HepG2 (cell line): ENCODE data around the gene PHF23. TPM values are rescaled to one million over a fixed set of nuclear protein-coding genes. Genes with fewer than 3 reads are reported as not detected.

Experiments used
- AKNA ChIP-seq: sonication (generic); formaldehyde crosslinking; IDR thresholded peaks from 2 replicates; pipeline ENCODE4 v1.4.0; 2020; ENCODE audit warnings: missing genetic modification reagents, borderline replicate concordance
- KDM4B ChIP-seq: sonication (generic); formaldehyde crosslinking; IDR thresholded peaks from 2 replicates; pipeline ENCODE4 v1.4.0; 2020; ENCODE audit warnings: missing genetic modification reagents
- KMT2A ChIP-seq: sonication (generic); formaldehyde crosslinking; IDR thresholded peaks from 2 replicates; pipeline ENCODE4 v1.4.0; 2020; ENCODE audit warnings: missing genetic modification reagents
- MNT ChIP-seq: fragments of 450-650 bp; IDR thresholded peaks from 2 replicates; pipeline ENCODE4 v1.6.1; 2016
- MXD3 ChIP-seq: IDR thresholded peaks from 2 replicates; pipeline ENCODE4 v1.6.1; 2016; ENCODE audit warnings: mild to moderate bottlenecking, missing biosample characterization, missing genetic modification reagents
- NCOA5 ChIP-seq: sonication (generic); formaldehyde crosslinking; IDR thresholded peaks from 2 replicates; pipeline ENCODE4 v1.4.0; 2020; ENCODE audit warnings: missing genetic modification reagents
- SMAD9 ChIP-seq: sonication (generic); formaldehyde crosslinking; IDR thresholded peaks from 2 replicates; pipeline ENCODE4 v1.5.1; 2020; ENCODE audit warnings: mild to moderate bottlenecking, missing genetic modification reagents
- SP2 ChIP-seq: sonication (generic); formaldehyde crosslinking; IDR thresholded peaks from 2 replicates; pipeline ENCODE4 v1.5.1; 2020; ENCODE audit warnings: mild to moderate bottlenecking, missing genetic modification reagents
- TBX2 ChIP-seq: sonication (generic); formaldehyde crosslinking; IDR thresholded peaks from 2 replicates; pipeline ENCODE4 v1.5.0; 2020; ENCODE audit warnings: missing genetic modification reagents, mild to moderate bottlenecking, borderline replicate concordance
- ZFX ChIP-seq: sonication (generic); formaldehyde crosslinking; IDR thresholded peaks from 2 replicates; pipeline ENCODE4 v1.4.0; 2020; ENCODE audit warnings: mild to moderate bottlenecking, low read depth, missing genetic modification reagents, moderate library complexity
- ZNF546 ChIP-seq: sonication (generic); formaldehyde crosslinking; conservative IDR thresholded peaks from 2 replicates; pipeline ENCODE4 v1.8.1; 2023; ENCODE audit warnings: mild to moderate bottlenecking, missing genetic modification reagents
- ZNF737 ChIP-seq: sonication (generic); formaldehyde crosslinking; IDR thresholded peaks from 2 replicates; pipeline ENCODE4 v1.5.0; 2020; ENCODE audit warnings: missing genetic modification reagents, mild to moderate bottlenecking, borderline replicate concordance
- polyA plus RNA-seq, 8 experiments: library from polyadenylated mRNA; depleted of rRNA in 3 of 8; stranded (reverse) in 7 of 8; unstranded in 1 of 8; fragments of >200 nt; fragmentation: Illumina TruSeq in 4 of 8; extraction: Trizol in 4 of 8; gene quantifications; 2 replicates each; pipeline versions ENCODE4 v1.2.1 to v1.2.3, GENCODE V29; 2011 to 2016; ENCODE audit warnings: low read depth in 4 of 8, missing spikeins in 1 of 8, mixed read lengths in 1 of 8; ENCODE audit not compliant: insufficient read depth in 1 of 8
- total RNA-seq, 5 experiments: library from RNA; depleted of rRNA; stranded (reverse); fragments of >200 nt; fragmentation: Illumina TruSeq; extraction: Trizol; gene quantifications; 2 replicates each; pipeline ENCODE4 v1.2.3, GENCODE V29; 2016; ENCODE audit warnings: low read depth in 1 of 5
- TF ChIP-seq, protein P1 (sequence below): sonication (generic); formaldehyde crosslinking; IDR thresholded peaks from 2 replicates; pipeline ENCODE4 v1.8.1; 2022; ENCODE audit warnings: low read depth, mild to moderate bottlenecking, missing genetic modification reagents
- TF ChIP-seq, protein P2 (sequence below): sonication (generic); formaldehyde crosslinking; IDR thresholded peaks from 2 replicates; pipeline ENCODE4 v1.5.0; 2020; ENCODE audit warnings: mild to moderate bottlenecking, missing genetic modification reagents

Gene PHF23
- total and polyA plus RNA-seq, 2 of the 13 experiments (the other 11 are each of a cell fraction or from before 2014, with no cell fraction given), result 27.6 to 33.2 TPM

DNA sequence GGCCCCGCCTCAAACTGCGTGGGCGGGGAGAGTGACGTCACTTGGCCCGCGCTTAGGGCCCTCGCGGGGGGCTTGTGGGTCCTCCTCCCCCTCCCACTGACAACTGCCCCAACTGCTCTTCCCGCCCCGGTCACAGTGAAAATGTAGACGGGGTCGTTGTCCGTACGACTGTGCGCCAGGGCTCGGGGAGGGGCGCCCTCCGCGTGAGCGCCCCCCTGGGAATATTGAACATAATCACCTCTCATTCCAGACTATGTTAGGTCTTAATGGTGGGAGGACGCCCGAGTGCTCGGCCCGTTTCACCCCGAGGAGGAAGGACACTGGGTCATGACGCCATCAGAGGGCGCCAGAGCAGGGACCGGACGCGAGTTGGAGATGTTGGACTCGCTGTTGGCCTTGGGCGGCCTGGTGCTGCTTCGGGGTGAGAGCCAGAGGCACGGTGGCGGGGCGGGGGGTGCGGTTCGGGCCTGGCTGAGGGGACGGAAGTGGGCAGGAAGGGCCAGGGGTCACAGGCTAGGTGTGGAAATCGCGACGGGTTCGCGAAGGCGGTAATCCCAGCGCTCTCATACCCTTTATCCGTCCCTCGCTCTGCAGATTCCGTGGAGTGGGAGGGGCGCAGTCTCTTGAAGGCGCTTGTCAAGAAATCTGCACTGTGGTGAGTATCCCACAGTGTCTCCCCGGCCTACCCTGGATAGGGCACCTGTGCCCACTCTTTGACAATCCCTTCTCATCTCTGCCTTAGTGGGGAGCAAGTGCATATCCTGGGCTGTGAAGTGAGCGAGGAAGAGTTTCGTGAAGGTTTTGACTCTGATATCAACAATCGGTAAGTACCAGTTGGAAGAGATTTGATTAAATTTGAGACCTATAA lies 13.2 kb upstream of the PHF23 start, which contains the start of gene ELP5 (continued):
- peak; percentile 48 for TF ChIP-seq MXD3 (CRISPR knock-in tag)
- TF ChIP-seq SP2 (CRISPR knock-in tag), result peak; percentile 48; the same call in 1 of the 2 replicates
- TF ChIP-seq, protein P1, sequence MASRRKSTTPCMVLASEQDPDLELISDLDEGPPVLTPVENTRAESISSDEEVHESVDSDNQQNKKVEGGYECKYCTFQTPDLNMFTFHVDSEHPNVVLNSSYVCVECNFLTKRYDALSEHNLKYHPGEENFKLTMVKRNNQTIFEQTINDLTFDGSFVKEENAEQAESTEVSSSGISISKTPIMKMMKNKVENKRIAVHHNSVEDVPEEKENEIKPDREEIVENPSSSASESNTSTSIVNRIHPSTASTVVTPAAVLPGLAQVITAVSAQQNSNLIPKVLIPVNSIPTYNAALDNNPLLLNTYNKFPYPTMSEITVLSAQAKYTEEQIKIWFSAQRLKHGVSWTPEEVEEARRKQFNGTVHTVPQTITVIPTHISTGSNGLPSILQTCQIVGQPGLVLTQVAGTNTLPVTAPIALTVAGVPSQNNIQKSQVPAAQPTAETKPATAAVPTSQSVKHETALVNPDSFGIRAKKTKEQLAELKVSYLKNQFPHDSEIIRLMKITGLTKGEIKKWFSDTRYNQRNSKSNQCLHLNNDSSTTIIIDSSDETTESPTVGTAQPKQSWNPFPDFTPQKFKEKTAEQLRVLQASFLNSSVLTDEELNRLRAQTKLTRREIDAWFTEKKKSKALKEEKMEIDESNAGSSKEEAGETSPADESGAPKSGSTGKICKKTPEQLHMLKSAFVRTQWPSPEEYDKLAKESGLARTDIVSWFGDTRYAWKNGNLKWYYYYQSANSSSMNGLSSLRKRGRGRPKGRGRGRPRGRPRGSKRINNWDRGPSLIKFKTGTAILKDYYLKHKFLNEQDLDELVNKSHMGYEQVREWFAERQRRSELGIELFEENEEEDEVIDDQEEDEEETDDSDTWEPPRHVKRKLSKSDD, result peak; percentile 89
- peak; percentile 75 for TF ChIP-seq TBX2
- TF ChIP-seq NCOA5 (CRISPR knock-in tag), result no peak
- no peak for TF ChIP-seq MNT
- TF ChIP-seq AKNA (CRISPR knock-in tag), result no peak
- TF ChIP-seq ZNF737 (CRISPR knock-in tag), result no peak
- no peak; the same call in 1 of the 2 replicates for TF ChIP-seq ZNF546 (CRISPR knock-in tag)
- no peak for TF ChIP-seq SMAD9
- TF ChIP-seq KDM4B (CRISPR knock-in tag), result 0 out of 2 replicates have a peak, but pooled peaks have one; percentile 49
- peak; percentile 88 for TF ChIP-seq KMT2A (CRISPR knock-in tag)
- TF ChIP-seq, protein P2, sequence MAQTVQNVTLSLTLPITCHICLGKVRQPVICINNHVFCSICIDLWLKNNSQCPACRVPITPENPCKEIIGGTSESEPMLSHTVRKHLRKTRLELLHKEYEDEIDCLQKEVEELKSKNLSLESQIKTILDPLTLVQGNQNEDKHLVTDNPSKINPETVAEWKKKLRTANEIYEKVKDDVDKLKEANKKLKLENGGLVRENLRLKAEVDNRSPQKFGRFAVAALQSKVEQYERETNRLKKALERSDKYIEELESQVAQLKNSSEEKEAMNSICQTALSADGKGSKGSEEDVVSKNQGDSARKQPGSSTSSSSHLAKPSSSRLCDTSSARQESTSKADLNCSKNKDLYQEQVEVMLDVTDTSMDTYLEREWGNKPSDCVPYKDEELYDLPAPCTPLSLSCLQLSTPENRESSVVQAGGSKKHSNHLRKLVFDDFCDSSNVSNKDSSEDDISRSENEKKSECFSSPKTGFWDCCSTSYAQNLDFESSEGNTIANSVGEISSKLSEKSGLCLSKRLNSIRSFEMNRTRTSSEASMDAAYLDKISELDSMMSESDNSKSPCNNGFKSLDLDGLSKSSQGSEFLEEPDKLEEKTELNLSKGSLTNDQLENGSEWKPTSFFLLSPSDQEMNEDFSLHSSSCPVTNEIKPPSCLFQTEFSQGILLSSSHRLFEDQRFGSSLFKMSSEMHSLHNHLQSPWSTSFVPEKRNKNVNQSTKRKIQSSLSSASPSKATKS (CRISPR knock-in tag), result no peak
- TF ChIP-seq ZFX (CRISPR knock-in tag), result peak; percentile 97
